A673 (cell line): ENCODE results near the gene STOML1.

Experiments
- EZH2 ChIP-seq: fragments of 200-600 bp; sonication (generic); IDR thresholded peaks from 2 replicates; pipeline ENCODE4 v1.6.1; 2017; ENCODE audit warnings: borderline replicate concordance, low read depth, mild to moderate bottlenecking, mixed read lengths, antibody characterized with exemption, low read length; ENCODE audit not compliant: poor library complexity, severe bottlenecking
- TF ChIP-seq, protein P1 (sequence below): fragments of 300-800, 200-600 bp; sonication (generic); conservative IDR thresholded peaks from 2 replicates; pipeline ENCODE4 v1.5.1; 2017; ENCODE audit warnings: low read depth, mild to moderate bottlenecking, antibody characterized with exemption, low read length, moderate library complexity, mixed read lengths

DNA sequence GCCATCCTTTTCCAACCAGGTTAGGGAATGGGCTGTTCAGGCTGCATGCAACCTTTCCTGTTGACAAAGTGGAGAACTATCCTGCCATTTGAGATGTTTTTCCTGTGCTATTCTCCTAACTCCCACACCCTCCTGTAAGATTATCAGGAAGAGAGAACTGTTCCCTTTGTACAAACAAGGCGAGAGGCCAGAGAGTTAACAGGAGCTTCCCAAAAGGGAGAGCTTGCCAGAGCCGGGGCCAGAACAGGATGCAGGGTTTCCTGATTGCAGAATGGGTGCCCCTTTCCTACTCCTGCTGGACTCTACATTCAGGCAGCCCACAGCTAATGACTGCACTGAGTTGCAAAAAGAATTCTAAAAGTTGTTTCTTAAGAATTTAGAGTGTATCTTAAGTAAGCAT lies 19.5 kb upstream of the STOML1 start:
- TF ChIP-seq, protein P1, sequence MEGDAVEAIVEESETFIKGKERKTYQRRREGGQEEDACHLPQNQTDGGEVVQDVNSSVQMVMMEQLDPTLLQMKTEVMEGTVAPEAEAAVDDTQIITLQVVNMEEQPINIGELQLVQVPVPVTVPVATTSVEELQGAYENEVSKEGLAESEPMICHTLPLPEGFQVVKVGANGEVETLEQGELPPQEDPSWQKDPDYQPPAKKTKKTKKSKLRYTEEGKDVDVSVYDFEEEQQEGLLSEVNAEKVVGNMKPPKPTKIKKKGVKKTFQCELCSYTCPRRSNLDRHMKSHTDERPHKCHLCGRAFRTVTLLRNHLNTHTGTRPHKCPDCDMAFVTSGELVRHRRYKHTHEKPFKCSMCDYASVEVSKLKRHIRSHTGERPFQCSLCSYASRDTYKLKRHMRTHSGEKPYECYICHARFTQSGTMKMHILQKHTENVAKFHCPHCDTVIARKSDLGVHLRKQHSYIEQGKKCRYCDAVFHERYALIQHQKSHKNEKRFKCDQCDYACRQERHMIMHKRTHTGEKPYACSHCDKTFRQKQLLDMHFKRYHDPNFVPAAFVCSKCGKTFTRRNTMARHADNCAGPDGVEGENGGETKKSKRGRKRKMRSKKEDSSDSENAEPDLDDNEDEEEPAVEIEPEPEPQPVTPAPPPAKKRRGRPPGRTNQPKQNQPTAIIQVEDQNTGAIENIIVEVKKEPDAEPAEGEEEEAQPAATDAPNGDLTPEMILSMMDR = no peak
- no peak for TF ChIP-seq EZH2
